PC-9 (cell line): Measurements from ENCODE around the gene FAM163A.

Experiments
- EZH2 ChIP-seq: fragments of 200-600 bp; sonication (generic); IDR thresholded peaks from 2 replicates; pipeline ENCODE4 v1.8.0; 2017; ENCODE audit warnings: antibody characterized with exemption, low read depth
- TF ChIP-seq, protein P1 (sequence below): fragments of 200-600 bp; sonication (generic); conservative IDR thresholded peaks from 2 replicates; pipeline ENCODE4 v1.6.1; 2017; ENCODE audit warnings: mixed run types, antibody characterized with exemption, mild to moderate bottlenecking, moderate library complexity

DNA sequence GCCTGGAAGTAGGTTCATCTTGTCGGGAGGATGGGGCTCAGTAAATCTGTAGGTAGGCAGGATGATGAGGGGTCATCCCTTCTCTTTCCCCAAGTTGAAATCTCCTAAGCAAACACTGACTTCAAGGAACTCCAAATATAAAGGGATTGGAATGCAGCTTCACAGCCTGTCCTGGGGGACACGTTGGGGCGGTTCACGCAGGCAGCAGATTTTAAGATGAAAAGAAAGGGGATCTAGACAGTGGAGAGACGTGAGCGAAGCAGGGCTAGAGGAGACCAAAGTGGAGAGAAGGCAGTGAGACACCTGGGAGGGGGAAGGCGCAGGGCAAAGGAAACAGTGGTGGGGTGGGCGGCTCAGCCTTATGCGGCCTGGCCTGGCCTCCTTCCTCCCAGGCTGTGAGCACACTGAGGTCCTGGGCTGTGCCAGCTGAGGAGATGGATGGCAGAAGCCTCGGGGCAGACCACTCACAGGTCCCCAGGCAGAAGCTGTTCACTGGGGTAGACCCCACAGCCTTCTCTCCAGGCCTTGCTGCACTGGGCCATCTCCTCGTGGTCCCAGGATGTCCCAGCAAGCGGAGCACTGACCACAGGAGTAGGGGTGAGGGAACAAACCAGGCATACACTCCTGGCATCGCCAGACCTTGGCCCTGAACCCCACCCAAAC lies 82.8 kb downstream of the FAM163A start:
- TF ChIP-seq, protein P1, sequence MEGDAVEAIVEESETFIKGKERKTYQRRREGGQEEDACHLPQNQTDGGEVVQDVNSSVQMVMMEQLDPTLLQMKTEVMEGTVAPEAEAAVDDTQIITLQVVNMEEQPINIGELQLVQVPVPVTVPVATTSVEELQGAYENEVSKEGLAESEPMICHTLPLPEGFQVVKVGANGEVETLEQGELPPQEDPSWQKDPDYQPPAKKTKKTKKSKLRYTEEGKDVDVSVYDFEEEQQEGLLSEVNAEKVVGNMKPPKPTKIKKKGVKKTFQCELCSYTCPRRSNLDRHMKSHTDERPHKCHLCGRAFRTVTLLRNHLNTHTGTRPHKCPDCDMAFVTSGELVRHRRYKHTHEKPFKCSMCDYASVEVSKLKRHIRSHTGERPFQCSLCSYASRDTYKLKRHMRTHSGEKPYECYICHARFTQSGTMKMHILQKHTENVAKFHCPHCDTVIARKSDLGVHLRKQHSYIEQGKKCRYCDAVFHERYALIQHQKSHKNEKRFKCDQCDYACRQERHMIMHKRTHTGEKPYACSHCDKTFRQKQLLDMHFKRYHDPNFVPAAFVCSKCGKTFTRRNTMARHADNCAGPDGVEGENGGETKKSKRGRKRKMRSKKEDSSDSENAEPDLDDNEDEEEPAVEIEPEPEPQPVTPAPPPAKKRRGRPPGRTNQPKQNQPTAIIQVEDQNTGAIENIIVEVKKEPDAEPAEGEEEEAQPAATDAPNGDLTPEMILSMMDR: no peak
- no peak for TF ChIP-seq EZH2
